OCI-LY7 (cell line): ENCODE results near the gene IDH2. TPM values are rescaled to one million over a fixed set of nuclear protein-coding genes. Genes with fewer than 3 reads are reported as not detected.

Experiments
- BruUV-seq: library from RNA; stranded (reverse); fragments of 400-500 nt; replicated peaks from 2 replicates; lab custom pipeline; 2021; lab: Mats Ljungman, UMichigan
- CTCF ChIA-PET: fragments of 300-600 bp; sonication (Branson Sonifier 250); formaldehyde crosslinking; loops from one replicate; lab custom pipeline; 2022; ENCODE audit warnings: antibody characterized with exemption; ENCODE audit not compliant: unreplicated experiment; lab: Charles Lee
- POLR2A ChIA-PET: fragments of 300-600 bp; sonication (Branson Sonifier 250); formaldehyde crosslinking; loops from one replicate; lab custom pipeline; 2022; ENCODE audit warnings: antibody characterized with exemption; lab: Charles Lee
- DNase-seq: peaks from one replicate; pipeline ENCODE4 v3.0.0-alpha.2; 2015; ENCODE audit warnings: low spot score
- H2AFZ ChIP-seq: fragments of 200-600 bp; sonication (generic), shearing (Covaris generic); 2 replicates; pipeline ENCODE4 v1.6.1; 2014; ENCODE audit warnings: mild to moderate bottlenecking, antibody characterized with exemption, low read length, moderate library complexity
- H3K27ac ChIP-seq: fragments of 200-600 bp; sonication (generic); 2 replicates; pipeline ENCODE4 v1.5.1; 2014; ENCODE audit warnings: mixed run types, low read depth, mild to moderate bottlenecking, moderate library complexity, low read length, inconsistent platforms; ENCODE audit not compliant: poor library complexity, severe bottlenecking
- H3K36me3 ChIP-seq: fragments of 200-600 bp; sonication (generic); 2 replicates; pipeline ENCODE4 v1.6.1; 2014; ENCODE audit warnings: mild to moderate bottlenecking, antibody characterized with exemption, low read length, moderate library complexity, mixed read lengths; ENCODE audit not compliant: insufficient read depth
- H3K4me1 ChIP-seq: fragments of 200-600 bp; sonication (generic); 2 replicates; pipeline ENCODE4 v1.5.1; 2014; ENCODE audit warnings: mild to moderate bottlenecking, low read length; ENCODE audit not compliant: insufficient read depth, poor library complexity, severe bottlenecking
- H3K4me2 ChIP-seq: fragments of 200-600 bp; sonication (generic); 2 replicates; pipeline ENCODE4 v1.6.1; 2014; ENCODE audit warnings: mild to moderate bottlenecking, low read length
- H3K4me3 ChIP-seq: fragments of 200-600 bp; sonication (generic); 2 replicates; pipeline ENCODE4 v1.5.1; 2014; ENCODE audit warnings: mild to moderate bottlenecking, low read depth, low read length; ENCODE audit not compliant: poor library complexity, severe bottlenecking
- H3K79me2 ChIP-seq: fragments of 200-600 bp; sonication (generic); 2 replicates; pipeline ENCODE4 v1.6.1; 2016; ENCODE audit warnings: low read depth, mild to moderate bottlenecking, low read length, moderate library complexity, mixed read lengths; ENCODE audit not compliant: insufficient read depth
- H3K9me2 ChIP-seq: fragments of 200-600 bp; sonication (generic); 2 replicates; pipeline ENCODE4 v1.6.1; 2016; ENCODE audit warnings: mild to moderate bottlenecking, low read length, mixed read lengths; ENCODE audit not compliant: insufficient read depth
- H3K9me3 ChIP-seq: fragments of 200-600 bp; sonication (generic); 2 replicates; pipeline ENCODE4 v1.6.1; 2014; ENCODE audit warnings: mild to moderate bottlenecking, mixed run types, low read length, mixed read lengths
- H4K20me1 ChIP-seq: fragments of 200-600 bp; sonication (generic); 2 replicates; pipeline ENCODE4 v1.6.1; 2014; ENCODE audit warnings: mild to moderate bottlenecking, antibody characterized with exemption, low read length, moderate library complexity, mixed read lengths; ENCODE audit not compliant: insufficient read depth
- CTCF ChIP-seq: fragments of 200-600 bp; sonication (generic); conservative IDR thresholded peaks from 2 replicates; pipeline ENCODE4 v1.5.1; 2014; ENCODE audit warnings: mild to moderate bottlenecking, antibody characterized with exemption, low read length, moderate library complexity, mixed read lengths
- EZH2phosphoT487 ChIP-seq: fragments of 200-600 bp; sonication (generic); IDR thresholded peaks from 2 replicates; pipeline ENCODE4 v1.6.1; 2018; ENCODE audit warnings: low read depth, borderline replicate concordance, mild to moderate bottlenecking, mixed run types, antibody characterized with exemption, low read length, moderate library complexity, mixed read lengths
- intact Hi-C: fragments of 100-400 bp; cut with micrococcal nuclease; formaldehyde crosslinking; loops from one replicate; pipeline ENCODE4 v1.10.0; 2022; ENCODE audit not compliant: unreplicated experiment
- total RNA-seq, 2 experiments: library from RNA; depleted of rRNA in 1 of 2; stranded (reverse); fragments of >200 nt in 1 of 2; shearing (Covaris generic) in 1 of 2; gene quantifications; 2 replicates each; pipeline ENCODE4 v1.2.3, GENCODE V29; 2014 to 2022

The IDH2 gene
- total RNA-seq, 2 experiments from 2014 or later, result 220 to 224 TPM

DNA sequence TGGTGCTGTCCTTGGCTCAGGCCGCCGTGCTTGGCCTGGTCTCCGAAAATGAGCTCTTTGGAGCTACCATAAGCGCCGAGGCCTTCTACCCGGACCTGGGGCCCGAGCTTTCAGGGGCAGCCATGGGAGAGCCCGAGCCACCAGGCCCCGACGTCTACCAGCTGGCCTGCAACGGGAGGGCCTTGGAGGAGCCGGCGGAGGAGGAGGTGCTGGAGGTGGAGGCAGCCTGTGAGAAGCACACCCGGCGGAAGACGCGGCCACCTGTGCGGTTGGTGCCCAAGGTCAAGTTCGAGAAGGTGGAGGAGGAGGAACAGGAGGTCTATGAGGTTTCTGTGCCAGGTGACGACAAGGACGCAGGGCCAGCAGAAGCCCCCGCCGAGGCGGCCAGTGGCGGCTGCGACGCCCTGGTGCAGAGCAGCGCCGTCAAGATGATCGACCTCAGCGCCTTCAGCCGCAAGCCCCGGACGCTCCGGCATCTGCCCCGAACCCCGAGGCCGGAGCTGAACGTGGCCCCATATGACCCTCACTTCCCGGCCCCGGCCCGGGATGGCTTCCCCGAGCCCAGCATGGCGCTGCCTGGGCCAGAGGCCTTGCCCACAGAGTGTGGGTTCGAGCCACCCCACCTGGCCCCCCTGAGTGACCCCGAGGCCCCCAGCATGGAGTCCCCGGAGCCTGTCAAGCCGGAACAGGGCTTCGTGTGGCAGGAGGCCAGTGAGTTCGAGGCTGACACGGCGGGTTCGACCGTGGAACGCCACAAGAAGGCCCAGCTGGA, 34.9 kb downstream of the IDH2 start:
- no peak overlapping the region for H3K4me3 ChIP-seq
- no peak for DNase-seq
- no peak for TF ChIP-seq EZH2phosphoT487
- TF ChIP-seq CTCF, result no peak
- H3K4me1 ChIP-seq, result peaks cover 39% of the 10 kb centered on the region
- no peak overlapping the region for H2AFZ ChIP-seq
- no peaks in the 10 kb centered on the region for H3K9me2 ChIP-seq
- H3K4me2 ChIP-seq, result no peak overlapping the region
- no peaks in the 10 kb centered on the region for H3K9me3 ChIP-seq
- H3K27ac ChIP-seq, result no peak overlapping the region
- H3K36me3 ChIP-seq, result peaks cover 28% of the 10 kb centered on the region
- BruUV-seq, result no TSS peak
- ChIA-PET CTCF (no interaction called here), POLR2A (no interaction called here)
- no peaks in the 10 kb centered on the region for H3K79me2 ChIP-seq
- intact Hi-C loops, result no loop called here
- H4K20me1 ChIP-seq, result no peaks in the 10 kb centered on the region

GRCh38 chr15:90065682-90066049, 36.6 kb downstream of the IDH2 start:
- no peaks in the 10 kb centered on the region for H3K9me3 ChIP-seq
- no peak for TF ChIP-seq EZH2phosphoT487
- TF ChIP-seq CTCF, result no peak
- no peaks in the 10 kb centered on the region for H4K20me1 ChIP-seq
- ChIA-PET POLR2A (interaction anchor here (0.7 kb wide), 1 partner anchor 33 kb away, joined by 3 read pairs; no protein-coding TSS in a partner anchor), CTCF (no interaction called here)
- H3K4me1 ChIP-seq, result peaks cover 48% of the 10 kb centered on the region
- no peak overlapping the region for H3K4me3 ChIP-seq
- no peak overlapping the region for H3K27ac ChIP-seq
- no peak for DNase-seq
- H3K4me2 ChIP-seq, result no peak overlapping the region
- H3K9me2 ChIP-seq, result no peaks in the 10 kb centered on the region
- BruUV-seq, result no TSS peak
- intact Hi-C loops, result no loop called here
- no peak overlapping the region for H2AFZ ChIP-seq
- no peaks in the 10 kb centered on the region; the same call in 1 of the 2 replicates for H3K79me2 ChIP-seq
- H3K36me3 ChIP-seq, result peaks cover 19% of the 10 kb centered on the region
